Measurements from ENCODE around the gene CMTM8.

Gene CMTM8

DNA sequence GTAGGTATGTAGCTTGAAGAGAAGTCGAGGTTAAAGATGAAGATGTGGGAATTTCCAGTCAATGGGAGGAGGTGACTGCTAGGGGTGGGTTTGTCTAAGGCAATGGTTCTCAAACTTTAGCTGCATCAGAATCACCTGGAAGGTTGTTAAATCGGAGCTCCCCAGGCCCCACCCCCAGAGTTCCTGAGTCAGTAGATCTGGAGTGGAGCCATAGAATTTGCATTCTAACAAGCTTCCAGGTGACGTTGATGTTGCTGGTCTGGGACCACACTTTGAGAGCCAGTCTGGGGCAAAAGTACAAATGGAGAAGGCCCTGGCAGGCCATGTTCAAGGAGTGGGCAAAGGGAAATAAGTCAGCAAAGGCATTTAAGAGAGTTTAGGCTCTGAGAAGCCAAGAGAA lies 69.1 kb downstream of the CMTM8 start:
- in situ Hi-C loops (cut with MboI; ENCODE audit: low pct_unique_long_range_greater_than_20kb, low sequenced_read_pairs, unreplicated experiment) = no loop called here
- TF ChIP-seq, protein P1, sequence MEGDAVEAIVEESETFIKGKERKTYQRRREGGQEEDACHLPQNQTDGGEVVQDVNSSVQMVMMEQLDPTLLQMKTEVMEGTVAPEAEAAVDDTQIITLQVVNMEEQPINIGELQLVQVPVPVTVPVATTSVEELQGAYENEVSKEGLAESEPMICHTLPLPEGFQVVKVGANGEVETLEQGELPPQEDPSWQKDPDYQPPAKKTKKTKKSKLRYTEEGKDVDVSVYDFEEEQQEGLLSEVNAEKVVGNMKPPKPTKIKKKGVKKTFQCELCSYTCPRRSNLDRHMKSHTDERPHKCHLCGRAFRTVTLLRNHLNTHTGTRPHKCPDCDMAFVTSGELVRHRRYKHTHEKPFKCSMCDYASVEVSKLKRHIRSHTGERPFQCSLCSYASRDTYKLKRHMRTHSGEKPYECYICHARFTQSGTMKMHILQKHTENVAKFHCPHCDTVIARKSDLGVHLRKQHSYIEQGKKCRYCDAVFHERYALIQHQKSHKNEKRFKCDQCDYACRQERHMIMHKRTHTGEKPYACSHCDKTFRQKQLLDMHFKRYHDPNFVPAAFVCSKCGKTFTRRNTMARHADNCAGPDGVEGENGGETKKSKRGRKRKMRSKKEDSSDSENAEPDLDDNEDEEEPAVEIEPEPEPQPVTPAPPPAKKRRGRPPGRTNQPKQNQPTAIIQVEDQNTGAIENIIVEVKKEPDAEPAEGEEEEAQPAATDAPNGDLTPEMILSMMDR (IDR thresholded peaks at IDR 0.05; ENCODE audit: extremely low read depth, insufficient read depth, missing control alignments) = no peak
- DNase-seq (ENCODE audit: low spot score) = no peak

- no peak for DNase-seq (ENCODE audit: low spot score)
- in situ Hi-C loops (cut with MboI; ENCODE audit: low pct_unique_long_range_greater_than_20kb, low sequenced_read_pairs, unreplicated experiment) = no loop called here
- TF ChIP-seq, protein P1 (IDR thresholded peaks at IDR 0.05; ENCODE audit: extremely low read depth, insufficient read depth, missing control alignments) = no peak
Observed at GRCh38 chr3:32308378-32308777, 69.9 kb downstream of the CMTM8 start.

DNA sequence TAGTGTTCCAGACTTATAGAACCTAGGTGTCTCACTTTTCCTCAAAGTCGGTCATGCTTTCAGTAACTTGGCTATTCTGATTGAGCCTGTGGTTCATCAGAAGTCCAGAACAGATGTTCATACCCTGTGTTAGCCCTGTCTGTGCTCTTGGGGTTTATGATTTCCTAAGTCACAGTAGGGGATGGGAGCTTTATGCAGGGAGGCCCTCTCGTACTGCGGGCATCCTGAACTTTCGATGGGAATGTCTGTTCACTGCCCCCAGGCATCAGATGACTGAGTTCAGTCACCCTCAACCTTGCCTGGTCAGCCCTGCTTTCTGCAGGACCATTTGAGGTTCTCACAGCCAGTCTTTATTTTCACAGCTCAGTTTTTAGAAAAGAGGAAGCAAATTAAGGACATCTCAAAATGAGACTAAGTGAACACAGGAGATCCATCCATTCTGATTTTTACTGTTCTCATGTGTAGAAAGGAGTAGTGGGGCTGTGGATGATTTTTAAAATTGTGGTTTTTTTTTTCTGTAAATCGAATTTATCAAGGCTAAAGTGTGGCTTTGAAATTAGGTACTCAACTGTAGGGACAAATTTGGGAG lies 71.3 kb downstream of the CMTM8 start:
- peak; percentile 42 for DNase-seq (ENCODE audit: low spot score)
- TF ChIP-seq, protein P1 (IDR thresholded peaks at IDR 0.05; ENCODE audit: extremely low read depth, insufficient read depth, missing control alignments) = no peak
- in situ Hi-C loops (cut with MboI; ENCODE audit: low pct_unique_long_range_greater_than_20kb, low sequenced_read_pairs, unreplicated experiment) = no loop called here

DNA sequence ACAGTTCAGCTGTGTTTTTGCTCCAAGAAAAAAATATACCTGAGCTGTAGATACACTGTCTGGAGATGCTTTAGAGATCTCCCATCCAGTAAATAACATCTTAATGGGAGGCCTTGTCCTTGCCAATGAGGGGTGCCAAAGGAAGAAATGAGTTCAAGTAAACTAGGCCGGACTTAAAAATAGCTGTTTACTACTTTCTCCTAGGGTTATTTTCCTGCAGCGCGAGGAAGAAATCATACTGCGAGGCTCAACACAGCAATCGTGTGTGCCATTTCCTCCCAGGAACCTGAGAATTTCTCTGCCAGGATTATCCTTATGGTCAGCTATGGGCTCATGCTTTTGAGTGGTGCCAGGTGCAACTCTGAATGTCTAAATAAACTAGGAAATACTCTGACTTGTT lies 71.9 kb downstream of the CMTM8 start:
- DNase-seq (ENCODE audit: low spot score) = no peak
- in situ Hi-C loops (cut with MboI; ENCODE audit: low pct_unique_long_range_greater_than_20kb, low sequenced_read_pairs, unreplicated experiment) = no loop called here

DNA sequence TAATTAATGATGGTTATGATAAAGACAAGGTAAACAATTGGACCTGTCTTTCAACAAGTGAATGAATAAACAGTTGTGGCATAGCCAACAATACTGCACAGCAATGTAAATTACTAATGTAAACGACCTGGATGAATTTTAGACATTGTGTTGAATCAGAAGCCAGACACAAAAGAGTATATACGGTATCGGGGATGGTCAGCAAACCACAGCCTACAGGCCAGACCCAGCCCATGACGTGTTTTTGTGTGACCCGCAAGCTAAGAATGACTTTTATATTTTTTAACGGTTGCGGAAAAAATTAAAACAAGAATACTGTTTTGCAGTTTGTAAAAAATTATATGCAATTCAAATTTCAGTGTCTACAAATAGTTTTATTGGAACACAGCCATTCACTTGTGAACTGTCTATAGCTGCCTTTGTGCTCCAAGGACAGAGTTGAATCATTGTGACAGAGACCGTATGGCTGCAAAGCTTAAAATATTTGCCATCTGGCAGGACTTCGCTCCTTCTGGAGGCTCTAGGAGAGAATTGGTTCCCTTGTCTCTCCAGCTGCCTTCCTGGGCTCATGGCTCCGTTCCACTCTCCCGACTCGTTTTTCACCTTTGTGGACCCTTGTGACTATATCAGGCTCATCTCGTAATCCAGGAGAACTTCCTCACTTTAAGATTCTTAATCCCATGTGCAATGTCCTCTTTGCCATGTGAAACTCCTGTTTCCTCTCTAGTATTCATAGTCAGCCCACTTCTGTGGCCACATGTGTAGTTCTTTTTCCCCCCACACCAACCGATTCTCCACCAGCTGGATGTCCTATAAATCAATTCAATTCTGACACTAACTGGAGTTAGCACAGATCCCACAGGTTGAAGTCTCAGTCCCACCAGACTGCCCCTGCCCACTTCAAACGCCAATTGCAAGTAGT lies 72.7 kb downstream of the CMTM8 start:
- in situ Hi-C loops (cut with MboI; ENCODE audit: low pct_unique_long_range_greater_than_20kb, low sequenced_read_pairs, unreplicated experiment) = no loop called here
- DNase-seq (ENCODE audit: low spot score) = no peak
- TF ChIP-seq, protein P1 (IDR thresholded peaks at IDR 0.05; ENCODE audit: extremely low read depth, insufficient read depth, missing control alignments) = no peak

More for the DNA sequence above, 71.9 kb downstream of the CMTM8 start:
- TF ChIP-seq, protein P1 (IDR thresholded peaks at IDR 0.05; ENCODE audit: extremely low read depth, insufficient read depth, missing control alignments) = no peak

- TF ChIP-seq, protein P1 (IDR thresholded peaks at IDR 0.05; ENCODE audit: extremely low read depth, insufficient read depth, missing control alignments) = no peak
- no peak for DNase-seq (ENCODE audit: low spot score)
- in situ Hi-C loops (cut with MboI; ENCODE audit: low pct_unique_long_range_greater_than_20kb, low sequenced_read_pairs, unreplicated experiment) = no loop called here
Observed at GRCh38 chr3:32312251-32312650, 73.8 kb downstream of the CMTM8 start.

All from GM13977 (cell line).